Kidney (tissue), 14 donors: ENCODE results near the gene UTP25. TPM values are rescaled to one million over a fixed set of nuclear protein-coding genes. Genes with fewer than 3 reads are reported as not detected.

Experiments
- DNase-seq, 5 donors: peaks; one replicate each; pipeline ENCODE4 v3.0.0-alpha.2; 2013 to 2020
- FAIRE-seq: peaks from 2 replicates; lab custom pipeline; 2012; peaks lifted over from hg19 to GRCh38; lab: Jason Lieb, UNC
- H3K27ac ChIP-seq, 2 donors: one replicate each; pipeline ENCODE4 v1.7.0; 2013; ENCODE audit warnings: low read depth in 2 of 2, low read length in 2 of 2, inconsistent platforms in 1 of 2
- H3K27me3 ChIP-seq: one replicate; pipeline ENCODE4 v1.7.1; 2013; ENCODE audit warnings: low read length, inconsistent platforms; ENCODE audit not compliant: control insufficient read depth, insufficient read depth
- H3K36me3 ChIP-seq, 3 donors: one replicate each; pipeline versions ENCODE4 v1.7.0 to v1.7.1; 2013; ENCODE audit warnings: low read length in 3 of 3, control low read depth in 1 of 3, inconsistent platforms in 1 of 3; ENCODE audit not compliant: insufficient read depth in 3 of 3, control insufficient read depth in 2 of 3
- H3K4me1 ChIP-seq, 3 donors: one replicate each; pipeline versions ENCODE4 v1.7.0 to v1.7.1; 2013; ENCODE audit warnings: low read length in 3 of 3, inconsistent platforms in 1 of 3, low read depth in 1 of 3; ENCODE audit not compliant: control insufficient read depth in 2 of 3, insufficient read depth in 2 of 3
- H3K4me3 ChIP-seq, 3 donors: one replicate each; pipeline versions ENCODE4 v1.7.0 to v1.8.1; 2013; ENCODE audit warnings: low read length in 3 of 3, control low read depth in 1 of 3, inconsistent platforms in 1 of 3
- H3K9ac ChIP-seq, 3 donors: one replicate each; pipeline versions ENCODE4 v1.7.0 to v1.7.1; 2013; ENCODE audit warnings: low read length in 3 of 3, control low read depth in 1 of 3, inconsistent platforms in 1 of 3
- H3K9me3 ChIP-seq, 3 donors: one replicate each; pipeline versions ENCODE4 v1.7.0 to v1.7.1; 2013; ENCODE audit warnings: low read length in 3 of 3, control low read depth in 1 of 3, inconsistent platforms in 1 of 3; ENCODE audit not compliant: control insufficient read depth in 2 of 3, insufficient read depth in 1 of 3
- CTCF ChIP-seq: IDR thresholded peaks from 3 replicates; pipeline ENCODE4 v1.5.1; 2012; ENCODE audit warnings: mild to moderate bottlenecking, moderate library complexity, borderline replicate concordance; ENCODE audit not compliant: insufficient read depth; ENCODE audit errors: extremely low read depth
- intact Hi-C: fragments of 100-400 bp; cut with DNase I; formaldehyde crosslinking; loops from one replicate; pipeline ENCODE4 v1.11.1; 2022
- polyA plus RNA-seq: library from polyadenylated mRNA; stranded (reverse); fragments of 350-450 nt; fragmentation: Illumina TruSeq; extraction: RNeasy Lipid Tissue Mini Kit (QIAGEN cat#74804); gene quantifications from one replicate; pipeline ENCODE4 v1.2.3, GENCODE V29; 2014; ENCODE audit warnings: low read depth, low replicate concordance; ENCODE audit not compliant: insufficient read depth
- total RNA-seq: library from RNA; stranded (reverse); fragmentation: NEBNext Ultra II Directional; extraction: Animal tissue kit (Norgen Biotek cat#: 25700); gene quantifications from one replicate; pipeline ENCODE4 v1.2.1, GENCODE V29; 2021
- donor health status: control.
- donor health status: control.
- donor health status: control.
- donor health status: control.
- donor health status: control.
- donor health status: DM: yes; HTN: yes; CAD: no.
- donor health status: Normal renal cell carcinoma (clear cell type).

UTP25 gene
- total and polyA plus RNA-seq, 2 donors from 2014 or later = 2.0 to 8.9 TPM

- intact Hi-C loops = no loop called here
- FAIRE-seq (no peak), DNase-seq (no peak)
- H3K27me3 ChIP-seq = no peaks in the 10 kb centered on the region
- H3K9me3 ChIP-seq = peaks cover 0 to 3% (median 0%) of the 10 kb centered on the region in 3 donors
- no peak overlapping the region for H3K4me3 ChIP-seq
- no peak overlapping the region for H3K27ac ChIP-seq
- no peak for TF ChIP-seq CTCF
- no peak overlapping the region for H3K9ac ChIP-seq
- H3K4me1 ChIP-seq = no peaks in the 10 kb centered on the region
- H3K36me3 ChIP-seq = no peaks in the 10 kb centered on the region
These were observed 34.9 kb downstream of the UTP25 start for GRCh38 chr1:209862391-209863356.

DNA sequence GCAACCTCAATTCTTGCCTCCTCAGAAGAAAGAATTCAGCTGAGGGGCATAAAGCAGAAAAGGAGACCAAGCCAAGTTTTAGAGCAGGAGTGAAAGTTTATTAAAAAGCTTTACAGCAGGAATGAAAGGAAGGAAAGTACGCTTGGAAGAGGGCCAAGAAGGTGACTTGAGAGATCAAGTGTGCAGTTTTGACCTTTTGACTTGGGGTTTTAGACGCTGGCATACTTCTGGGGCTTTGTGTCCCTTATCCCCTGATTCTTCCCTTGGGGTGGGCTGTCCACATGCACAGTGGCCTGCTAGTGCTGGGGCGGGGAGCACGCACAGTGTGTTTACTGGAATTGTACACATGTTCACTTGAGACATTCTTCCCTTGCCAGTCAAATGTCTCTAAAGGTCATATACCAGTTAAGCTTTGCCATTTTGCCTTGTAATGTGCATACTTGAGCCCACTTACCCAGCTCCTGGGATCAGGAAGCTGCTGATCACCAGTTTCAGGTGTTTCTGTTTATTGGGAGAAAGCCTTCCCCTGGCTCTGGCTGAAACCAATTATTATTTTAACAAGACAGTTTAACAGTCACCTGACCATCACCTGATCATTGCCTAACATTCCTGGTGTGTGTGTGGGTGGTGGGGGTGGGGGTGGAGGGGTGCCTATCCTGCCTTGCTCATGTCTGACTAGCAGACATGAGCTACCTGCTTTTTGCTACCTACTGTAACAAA lies 36.2 kb downstream of the UTP25 start:
- Histone ChIP-seq H3K4me1 (no peaks in the 10 kb centered on the region), H3K9ac (no peak overlapping the region), H3K27me3 (no peaks in the 10 kb centered on the region), H3K27ac (no peak overlapping the region), H3K4me3 (no peak overlapping the region), H3K36me3 (no peaks in the 10 kb centered on the region), H3K9me3 (peaks cover 0 to 6% (median 0%) of the 10 kb centered on the region in 3 donors)
- TF ChIP-seq CTCF = no peak
- no peak for DNase-seq
- no peak for FAIRE-seq
- intact Hi-C loops = no loop called here

DNA sequence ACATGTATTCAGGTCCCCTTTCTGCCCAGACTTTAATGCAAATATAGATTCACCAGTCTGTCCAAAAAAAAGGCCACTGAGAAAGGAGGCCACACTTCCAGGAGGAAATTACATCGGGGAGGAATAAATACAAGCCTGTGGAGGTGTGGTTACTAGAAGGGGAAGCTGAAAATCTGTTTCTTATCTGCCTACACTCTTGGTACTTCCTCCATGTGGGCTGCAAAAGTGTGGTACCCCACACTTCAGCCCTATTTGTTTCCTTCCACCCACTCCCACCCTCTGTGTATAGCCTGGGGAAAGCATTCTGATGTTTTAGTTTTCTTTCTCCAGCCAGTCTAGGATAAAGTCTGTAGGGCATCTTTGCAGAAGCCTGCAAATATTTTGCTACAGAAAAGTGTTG lies 38.4 kb downstream of the UTP25 start:
- no peak overlapping the region for H3K27ac ChIP-seq
- no peak overlapping the region for H3K4me3 ChIP-seq
- TF ChIP-seq CTCF = no peak
- DNase-seq (no peak), FAIRE-seq (no peak)
- no peaks in the 10 kb centered on the region for H3K27me3 ChIP-seq
- no peaks in the 10 kb centered on the region for H3K36me3 ChIP-seq
- no peaks in the 10 kb centered on the region for H3K4me1 ChIP-seq
- peaks cover 0 to 6% (median 0%) of the 10 kb centered on the region in 3 donors for H3K9me3 ChIP-seq
- intact Hi-C loops = no loop called here
- no peak overlapping the region for H3K9ac ChIP-seq
